Nephron (organoid): Measurements from ENCODE around the gene ZNF462.

Experiments
- H3K27ac Mint-ChIP-seq, 3 experiments: 2 replicates each; pipeline ENCODE4 v1.8.0; 2020; ENCODE audit warnings: mixed read lengths in 3 of 3, mild to moderate bottlenecking in 2 of 3, moderate library complexity in 1 of 3
- H3K27me3 Mint-ChIP-seq: 2 replicates; pipeline ENCODE4 v1.8.0; 2021; ENCODE audit warnings: low read depth, mild to moderate bottlenecking, moderate library complexity, mixed read lengths
- H3K36me3 Mint-ChIP-seq: 2 replicates; pipeline ENCODE4 v1.8.0; 2020; ENCODE audit warnings: low read depth, mixed read lengths
- H3K4me1 Mint-ChIP-seq: 2 replicates; pipeline ENCODE4 v1.8.0; 2020; ENCODE audit warnings: mixed read lengths
- H3K4me3 Mint-ChIP-seq, 3 experiments: 2 replicates each; pipeline ENCODE4 v1.8.0; 2020; ENCODE audit warnings: mild to moderate bottlenecking in 3 of 3, mixed read lengths in 3 of 3, moderate library complexity in 2 of 3
- H3K9me3 Mint-ChIP-seq: 2 replicates; pipeline ENCODE4 v1.8.0; 2020; ENCODE audit warnings: mixed read lengths
- TF ChIP-seq, protein P1 (sequence below), 3 experiments: fragments of 200-600 bp; sonication (generic); IDR thresholded peaks; one replicate each; pipeline ENCODE4 v1.5.0; 2021; ENCODE audit warnings: antibody characterized with exemption in 3 of 3; ENCODE audit not compliant: unreplicated experiment in 3 of 3

The ZNF462 gene

DNA sequence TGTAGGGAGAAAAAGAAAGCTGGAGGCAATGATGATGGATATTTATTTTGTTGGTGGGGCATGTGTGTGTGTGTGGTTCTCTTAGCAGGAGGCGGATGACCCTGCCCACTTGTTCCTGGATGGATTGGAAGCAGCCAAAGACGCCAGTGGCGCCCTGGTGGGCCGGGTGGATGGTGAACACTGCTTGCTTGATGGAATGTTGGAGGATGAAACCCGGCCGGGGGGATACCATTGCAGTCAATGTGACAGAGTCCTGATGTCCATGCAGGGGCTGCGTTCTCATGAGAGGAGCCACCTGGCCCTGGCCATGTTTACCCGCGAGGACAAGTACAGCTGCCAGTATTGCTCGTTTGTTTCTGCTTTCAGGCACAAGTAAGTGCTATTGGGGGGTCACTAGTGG is 69.2 kb downstream of the ZNF462 start:
- no peaks in the 10 kb centered on the region for H3K27me3 Mint-ChIP-seq
- peak overlapping the region in 1 of 3 experiments; percentile 81 for H3K27ac Mint-ChIP-seq
- H3K9me3 Mint-ChIP-seq, result no peaks in the 10 kb centered on the region
- H3K36me3 Mint-ChIP-seq, result peaks cover 98% of the 10 kb centered on the region
- H3K4me1 Mint-ChIP-seq, result no peaks in the 10 kb centered on the region
- H3K4me3 Mint-ChIP-seq, result no peak overlapping the region
- TF ChIP-seq, protein P1, sequence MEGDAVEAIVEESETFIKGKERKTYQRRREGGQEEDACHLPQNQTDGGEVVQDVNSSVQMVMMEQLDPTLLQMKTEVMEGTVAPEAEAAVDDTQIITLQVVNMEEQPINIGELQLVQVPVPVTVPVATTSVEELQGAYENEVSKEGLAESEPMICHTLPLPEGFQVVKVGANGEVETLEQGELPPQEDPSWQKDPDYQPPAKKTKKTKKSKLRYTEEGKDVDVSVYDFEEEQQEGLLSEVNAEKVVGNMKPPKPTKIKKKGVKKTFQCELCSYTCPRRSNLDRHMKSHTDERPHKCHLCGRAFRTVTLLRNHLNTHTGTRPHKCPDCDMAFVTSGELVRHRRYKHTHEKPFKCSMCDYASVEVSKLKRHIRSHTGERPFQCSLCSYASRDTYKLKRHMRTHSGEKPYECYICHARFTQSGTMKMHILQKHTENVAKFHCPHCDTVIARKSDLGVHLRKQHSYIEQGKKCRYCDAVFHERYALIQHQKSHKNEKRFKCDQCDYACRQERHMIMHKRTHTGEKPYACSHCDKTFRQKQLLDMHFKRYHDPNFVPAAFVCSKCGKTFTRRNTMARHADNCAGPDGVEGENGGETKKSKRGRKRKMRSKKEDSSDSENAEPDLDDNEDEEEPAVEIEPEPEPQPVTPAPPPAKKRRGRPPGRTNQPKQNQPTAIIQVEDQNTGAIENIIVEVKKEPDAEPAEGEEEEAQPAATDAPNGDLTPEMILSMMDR (IDR thresholded peaks at IDR 0.05; ENCODE audit: unreplicated experiment in 3 of 3), result no peak

GRCh38 chr9:106932675-106933074 is 69.7 kb downstream of the ZNF462 start:
- Mint-ChIP-seq H3K4me3 (no peak overlapping the region), H3K27ac (no peak overlapping the region), H3K36me3 (peaks cover 95% of the 10 kb centered on the region), H3K27me3 (no peaks in the 10 kb centered on the region), H3K9me3 (no peaks in the 10 kb centered on the region), H3K4me1 (no peaks in the 10 kb centered on the region)
- TF ChIP-seq, protein P1 (IDR thresholded peaks at IDR 0.05; ENCODE audit: unreplicated experiment in 3 of 3), result no peak

DNA sequence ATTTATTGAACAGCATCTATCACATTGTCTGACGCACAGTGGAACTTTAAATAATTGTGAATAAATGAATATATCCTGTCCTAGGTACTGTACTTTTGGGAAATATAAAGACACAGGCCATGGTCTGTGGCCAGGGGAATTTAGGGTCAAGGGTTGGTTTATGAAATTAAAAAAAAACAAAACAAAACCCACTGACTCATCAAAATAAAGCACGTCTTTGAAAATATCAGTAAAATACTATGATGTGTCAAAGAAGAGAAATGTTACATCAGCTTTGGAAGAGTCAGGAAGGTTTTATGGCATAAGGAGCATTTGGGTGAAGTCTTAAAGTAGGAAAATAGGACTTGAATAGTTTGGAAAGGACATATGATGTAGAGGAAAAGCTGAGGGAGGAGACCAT is 70.5 kb downstream of the ZNF462 start:
- Mint-ChIP-seq H3K4me1 (no peaks in the 10 kb centered on the region), H3K27me3 (no peaks in the 10 kb centered on the region), H3K4me3 (no peak overlapping the region), H3K9me3 (no peaks in the 10 kb centered on the region), H3K36me3 (peaks cover 94% of the 10 kb centered on the region), H3K27ac (peak overlapping the region in 1 of 3 experiments; percentile 39)
- TF ChIP-seq, protein P1 (IDR thresholded peaks at IDR 0.05; ENCODE audit: unreplicated experiment in 3 of 3), result no peak

DNA sequence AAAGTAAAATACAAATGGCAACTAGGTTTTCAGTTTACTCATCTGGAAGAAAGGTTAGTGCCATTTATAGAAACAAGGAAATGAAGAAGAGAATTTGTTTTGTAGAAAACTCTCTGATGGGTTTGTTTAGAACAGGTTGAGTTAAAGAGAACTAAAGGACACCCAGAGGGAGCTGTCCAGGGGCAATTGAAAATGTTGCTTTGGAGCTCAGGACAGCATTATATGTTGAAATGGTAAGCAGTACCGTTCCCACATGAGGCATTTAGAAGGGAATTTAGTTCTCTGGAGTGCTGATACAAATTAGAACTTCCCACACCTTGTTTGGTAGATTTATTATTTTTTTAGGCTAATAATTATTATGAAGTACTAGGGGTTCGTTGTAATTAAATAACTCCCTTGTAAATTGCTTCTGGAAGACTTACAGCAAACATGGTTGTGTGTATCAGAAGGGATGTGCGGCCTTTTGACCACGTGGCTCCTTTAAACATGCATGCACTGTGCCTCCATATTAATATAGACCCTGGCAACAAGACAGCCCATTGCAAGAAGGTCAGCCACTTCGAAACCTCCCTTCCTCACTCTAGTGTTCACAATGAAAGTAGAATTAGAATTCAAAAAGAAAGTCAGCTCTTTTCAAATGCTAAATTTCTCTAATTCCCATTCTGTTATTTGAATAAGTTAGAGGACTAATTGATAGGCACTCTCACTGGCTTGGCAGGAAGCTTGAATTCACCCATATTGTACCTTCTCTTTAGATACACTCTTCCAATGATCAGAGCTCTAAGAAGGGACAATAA is 71.7 kb downstream of the ZNF462 start:
- TF ChIP-seq, protein P1 (IDR thresholded peaks at IDR 0.05; ENCODE audit: unreplicated experiment in 3 of 3), result no peak
- Mint-ChIP-seq H3K4me3 (no peak overlapping the region), H3K4me1 (no peaks in the 10 kb centered on the region), H3K27me3 (no peaks in the 10 kb centered on the region), H3K27ac (no peak overlapping the region), H3K36me3 (peaks cover 94% of the 10 kb centered on the region), H3K9me3 (no peaks in the 10 kb centered on the region)

- TF ChIP-seq, protein P1 (IDR thresholded peaks at IDR 0.05; ENCODE audit: unreplicated experiment in 3 of 3), result no peak
- Mint-ChIP-seq H3K36me3 (peaks cover 94% of the 10 kb centered on the region), H3K27ac (no peak overlapping the region), H3K9me3 (no peaks in the 10 kb centered on the region), H3K27me3 (no peaks in the 10 kb centered on the region), H3K4me1 (peaks cover under 1% of the 10 kb centered on the region), H3K4me3 (no peak overlapping the region)
Observed at GRCh38 chr9:106936680-106937079, 73.7 kb downstream of the ZNF462 start.

DNA sequence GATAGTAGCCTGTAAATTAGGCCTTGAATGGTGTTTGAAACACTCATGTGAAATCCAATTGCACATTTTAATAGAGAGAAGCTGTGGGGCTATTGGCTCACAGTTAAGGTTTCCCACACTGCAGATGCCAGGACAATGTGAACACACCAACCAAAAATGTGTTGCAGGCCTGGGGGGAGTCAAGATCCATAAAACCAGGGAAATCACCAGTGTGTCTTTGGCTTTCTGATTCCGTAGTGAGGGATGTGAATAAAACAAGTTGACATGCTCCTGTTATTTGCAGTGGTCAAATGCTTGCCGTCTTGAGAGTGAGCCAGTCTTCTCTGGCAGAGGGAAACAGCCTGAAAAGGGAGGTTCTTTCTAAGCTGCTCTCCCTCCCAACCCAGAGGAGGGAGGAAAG is 79.0 kb downstream of the ZNF462 start:
- Mint-ChIP-seq H3K4me3 (no peak overlapping the region), H3K27ac (peak overlapping the region in 1 of 3 experiments; percentile 35), H3K36me3 (peaks cover 83% of the 10 kb centered on the region), H3K27me3 (no peaks in the 10 kb centered on the region), H3K4me1 (peaks cover 23% of the 10 kb centered on the region), H3K9me3 (no peaks in the 10 kb centered on the region)
- TF ChIP-seq, protein P1 (IDR thresholded peaks at IDR 0.05; ENCODE audit: unreplicated experiment in 3 of 3), result no peak
